ENCODE measurements around the gene CXorf58. TPM values are rescaled to one million over a fixed set of nuclear protein-coding genes. Genes with fewer than 3 reads are reported as not detected.

The CXorf58 gene
- total and polyA plus RNA-seq, 4 donors = 0.12 to 0.15 (median 0.15) TPM; not detected in 1

GRCh38 chrX:23898412-23898959 is 9.3 kb upstream of the CXorf58 start:
- Histone ChIP-seq H3K9me3 (ENCODE audit: control insufficient read depth in 4 of 4, insufficient read depth in 3 of 4, low read length in 3 of 4) (no peaks in the 10 kb centered on the region), H3K36me3 (ENCODE audit: control insufficient read depth in 4 of 4, insufficient read depth in 4 of 4, low read length in 4 of 4) (no peaks in the 10 kb centered on the region), H3K27ac (ENCODE audit: low read depth in 1 of 2, low read length in 1 of 2) (peak overlapping the region in 1 of 2 donors; percentile 3), H3K4me3 (no peak overlapping the region), H3K9ac (ENCODE audit: insufficient read depth in 1 of 2, low read length in 2 of 2) (no peak overlapping the region), H3K27me3 (ENCODE audit: control insufficient read depth in 3 of 3, insufficient read depth in 3 of 3, low read length in 2 of 3) (peaks cover 0 to 15% (median 6%) of the 10 kb centered on the region in 3 donors), H3K4me1 (ENCODE audit: control insufficient read depth in 5 of 5, insufficient read depth in 5 of 5, low read length in 5 of 5) (peaks cover 0 to 13% (median 6%) of the 10 kb centered on the region in 5 donors)
- ATAC-seq (ENCODE audit: insufficient read depth, low FRiP score) (no peak), DNase-seq (no peak)
- TF ChIP-seq, protein P1, sequence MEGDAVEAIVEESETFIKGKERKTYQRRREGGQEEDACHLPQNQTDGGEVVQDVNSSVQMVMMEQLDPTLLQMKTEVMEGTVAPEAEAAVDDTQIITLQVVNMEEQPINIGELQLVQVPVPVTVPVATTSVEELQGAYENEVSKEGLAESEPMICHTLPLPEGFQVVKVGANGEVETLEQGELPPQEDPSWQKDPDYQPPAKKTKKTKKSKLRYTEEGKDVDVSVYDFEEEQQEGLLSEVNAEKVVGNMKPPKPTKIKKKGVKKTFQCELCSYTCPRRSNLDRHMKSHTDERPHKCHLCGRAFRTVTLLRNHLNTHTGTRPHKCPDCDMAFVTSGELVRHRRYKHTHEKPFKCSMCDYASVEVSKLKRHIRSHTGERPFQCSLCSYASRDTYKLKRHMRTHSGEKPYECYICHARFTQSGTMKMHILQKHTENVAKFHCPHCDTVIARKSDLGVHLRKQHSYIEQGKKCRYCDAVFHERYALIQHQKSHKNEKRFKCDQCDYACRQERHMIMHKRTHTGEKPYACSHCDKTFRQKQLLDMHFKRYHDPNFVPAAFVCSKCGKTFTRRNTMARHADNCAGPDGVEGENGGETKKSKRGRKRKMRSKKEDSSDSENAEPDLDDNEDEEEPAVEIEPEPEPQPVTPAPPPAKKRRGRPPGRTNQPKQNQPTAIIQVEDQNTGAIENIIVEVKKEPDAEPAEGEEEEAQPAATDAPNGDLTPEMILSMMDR (IDR thresholded peaks at IDR 0.05; ENCODE audit: control extremely low read depth, extremely low read depth) = no peak
- WGBS, 2 donors = 63 to 79% methylated on average over 3 of the region's 3 CpGs

- H3K36me3 ChIP-seq (ENCODE audit: control insufficient read depth in 4 of 4, insufficient read depth in 4 of 4, low read length in 4 of 4) = no peaks in the 10 kb centered on the region
- WGBS, 2 donors = 69 to 79% methylated on average over 11 to 12 of the region's 12 CpGs
- peak overlapping the region; percentile 60 for H3K27ac ChIP-seq (ENCODE audit: low read depth in 1 of 2, low read length in 1 of 2)
- H3K4me1 ChIP-seq (ENCODE audit: control insufficient read depth in 5 of 5, insufficient read depth in 5 of 5, low read length in 5 of 5) = peaks cover 0 to 13% (median 6%) of the 10 kb centered on the region in 5 donors
- H3K27me3 ChIP-seq (ENCODE audit: control insufficient read depth in 3 of 3, insufficient read depth in 3 of 3, low read length in 2 of 3) = peaks cover 0 to 15% (median 6%) of the 10 kb centered on the region in 3 donors
- no peaks in the 10 kb centered on the region for H3K9me3 ChIP-seq (ENCODE audit: control insufficient read depth in 4 of 4, insufficient read depth in 3 of 4, low read length in 3 of 4)
- DNase-seq = no peak
- TF ChIP-seq, protein P1 (IDR thresholded peaks at IDR 0.05; ENCODE audit: control extremely low read depth, extremely low read depth) = no peak
- H3K4me3 ChIP-seq = no peak overlapping the region
- ATAC-seq (ENCODE audit: insufficient read depth, low FRiP score) = no peak
- H3K9ac ChIP-seq (ENCODE audit: insufficient read depth in 1 of 2, low read length in 2 of 2) = no peak overlapping the region
Observed at GRCh38 chrX:23900220-23900797, 7.5 kb upstream of the CXorf58 start.

DNA sequence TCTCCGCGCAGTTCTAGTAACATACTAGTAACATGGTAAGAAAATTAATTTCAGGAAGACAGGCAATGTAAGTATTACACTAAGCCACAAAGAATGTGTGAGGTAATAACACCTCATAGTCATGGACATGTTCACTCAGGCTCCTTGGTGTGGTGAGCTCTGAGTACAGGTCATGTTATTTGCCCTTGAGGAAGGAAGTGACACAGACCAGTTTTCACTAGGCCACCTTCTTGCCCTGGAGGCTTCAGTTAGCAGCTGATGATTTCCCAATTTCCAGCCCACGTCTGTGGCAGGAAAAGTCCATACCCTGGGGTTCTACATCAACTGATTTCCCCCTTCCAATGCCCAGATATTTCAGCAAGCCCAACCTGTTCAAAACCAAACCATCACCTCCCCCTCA is 6.7 kb upstream of the CXorf58 start:
- Histone ChIP-seq H3K4me1 (ENCODE audit: control insufficient read depth in 5 of 5, insufficient read depth in 5 of 5, low read length in 5 of 5) (peaks cover 0 to 13% (median 6%) of the 10 kb centered on the region in 5 donors), H3K9ac (ENCODE audit: insufficient read depth in 1 of 2, low read length in 2 of 2) (no peak overlapping the region), H3K27me3 (ENCODE audit: control insufficient read depth in 3 of 3, insufficient read depth in 3 of 3, low read length in 2 of 3) (peaks cover 0 to 18% (median 6%) of the 10 kb centered on the region in 3 donors), H3K4me3 (no peak overlapping the region), H3K27ac (ENCODE audit: low read depth in 1 of 2, low read length in 1 of 2) (peak overlapping the region; percentile 49 to 83), H3K9me3 (ENCODE audit: control insufficient read depth in 4 of 4, insufficient read depth in 3 of 4, low read length in 3 of 4) (no peaks in the 10 kb centered on the region), H3K36me3 (ENCODE audit: control insufficient read depth in 4 of 4, insufficient read depth in 4 of 4, low read length in 4 of 4) (no peaks in the 10 kb centered on the region)
- ATAC-seq (ENCODE audit: insufficient read depth, low FRiP score) (no peak), DNase-seq (no peak)
- TF ChIP-seq, protein P1 (IDR thresholded peaks at IDR 0.05; ENCODE audit: control extremely low read depth, extremely low read depth) = no peak
- 24 to 65% methylated on average over 3 of the region's 3 CpGs for WGBS, 2 donors

All from lung (tissue), 12 donors.